B cell (primary cell): ENCODE measurements around the gene PDLIM7. TPM values are rescaled to one million over a fixed set of nuclear protein-coding genes. Genes with fewer than 3 reads are reported as not detected.

ENCODE experiments used
- ATAC-seq: fragments of 200-7000 bp; cut with Tn5 transposase; one replicate; pipeline ENCODE4 v1.10.0; 2021; ENCODE audit warnings: low read depth, mild to moderate bottlenecking, moderate number of reproducible peaks, moderate library complexity
- CTCF ChIA-PET: fragments of 350-600 bp; sonication (Branson Sonifier 250); formaldehyde crosslinking; loops from one replicate; lab custom pipeline; 2021; ENCODE audit warnings: antibody characterized with exemption, inconsistent platforms; lab: Charles Lee
- POLR2A ChIA-PET: fragments of 350-600 bp; sonication (Branson Sonifier 250); formaldehyde crosslinking; loops from one replicate; lab custom pipeline; 2021; ENCODE audit warnings: antibody characterized with exemption; lab: Charles Lee
- DNase-seq: peaks from one replicate; pipeline ENCODE4 v3.0.0; 2013
- H2AFZ ChIP-seq: 2 replicates; pipeline ENCODE4 v1.6.1; 2012; ENCODE audit warnings: mild to moderate bottlenecking, low read depth, low read length; ENCODE audit not compliant: insufficient read depth, poor library complexity, severe bottlenecking
- H3K27ac ChIP-seq, 2 donors: 1 replicate in 1 of 2; 2 replicates in 1 of 2; pipeline ENCODE4 v1.5.1; 2012 to 2013; ENCODE audit warnings: low read length in 2 of 2, mild to moderate bottlenecking in 2 of 2, moderate library complexity in 1 of 2
- H3K27me3 ChIP-seq, 4 experiments: fragments of 200-600 bp in 1 of 4; sonication (generic) in 1 of 4; replicated peaks in 1 of 4; 1 replicate in 2 of 4; 2 replicates in 2 of 4; pipeline versions ENCODE4 v1.6.1 to v1.7.0; 2013 to 2016; ENCODE audit warnings: low read length in 3 of 4, mild to moderate bottlenecking in 2 of 4, mixed read lengths in 1 of 4, moderate library complexity in 1 of 4; ENCODE audit not compliant: insufficient read depth in 4 of 4, control insufficient read depth in 3 of 4; ENCODE audit errors: control extremely low read depth in 1 of 4
- H3K36me3 ChIP-seq, 2 experiments: replicated peaks in 1 of 2; 1 replicate in 1 of 2; 2 replicates in 1 of 2; pipeline versions ENCODE4 v1.6.1 to v1.7.1; 2013; ENCODE audit warnings: low read length in 1 of 2; ENCODE audit not compliant: insufficient read depth in 2 of 2, control insufficient read depth in 1 of 2; ENCODE audit errors: control extremely low read depth in 1 of 2, extremely low read depth in 1 of 2
- H3K4me1 ChIP-seq, 2 donors: fragments of 200-600 bp in 1 of 2; sonication (generic) in 1 of 2; 1 replicate in 1 of 2; 2 replicates in 1 of 2; pipeline versions ENCODE4 v1.5.1 to v1.6.1; 2013 to 2017; ENCODE audit warnings: low read length in 2 of 2; ENCODE audit not compliant: control insufficient read depth in 2 of 2, insufficient read depth in 2 of 2
- H3K4me2 ChIP-seq: replicated peaks from 2 replicates; pipeline ENCODE3; 2012; ENCODE audit warnings: mild to moderate bottlenecking, low read depth, low read length; ENCODE audit not compliant: poor library complexity, severe bottlenecking
- H3K4me3 ChIP-seq, 5 experiments: fragments of 200-600 bp in 1 of 5; sonication (generic) in 1 of 5; 1 replicate in 3 of 5; 2 replicates in 2 of 5; pipeline versions ENCODE4 v1.5.1 to v1.7.0; 2011 to 2016; ENCODE audit warnings: low read length in 4 of 5, mild to moderate bottlenecking in 4 of 5, low read depth in 2 of 5, control low read depth in 1 of 5, moderate library complexity in 1 of 5; ENCODE audit not compliant: insufficient read depth in 1 of 5; ENCODE audit errors: control extremely low read depth in 1 of 5, extremely low read depth in 1 of 5
- H3K79me2 ChIP-seq: fragments of 200-600 bp; sonication (generic); one replicate; pipeline ENCODE4 v1.6.0; 2016; ENCODE audit warnings: low read length; ENCODE audit not compliant: control insufficient read depth, insufficient read depth
- H3K9ac ChIP-seq: fragments of 200-600 bp; sonication (generic); 2 replicates; pipeline ENCODE4 v1.6.1; 2017; ENCODE audit warnings: mild to moderate bottlenecking, low read length, moderate library complexity
- H3K9me3 ChIP-seq, 3 donors: one replicate each; pipeline versions ENCODE4 v1.6.1 to v1.7.1; 2013; ENCODE audit warnings: low read length in 2 of 3; ENCODE audit not compliant: control insufficient read depth in 2 of 3, insufficient read depth in 1 of 3; ENCODE audit errors: control extremely low read depth in 1 of 3
- H4K20me1 ChIP-seq: 2 replicates; pipeline ENCODE4 v1.6.0; 2012; ENCODE audit warnings: mild to moderate bottlenecking, low read length; ENCODE audit not compliant: insufficient read depth, control insufficient read depth, poor library complexity, severe bottlenecking
- H3K27ac Mint-ChIP-seq: one replicate; pipeline ENCODE4 v1.8.0; 2021; ENCODE audit warnings: mixed read lengths
- H3K27me3 Mint-ChIP-seq: one replicate; pipeline ENCODE4 v1.8.0; 2021; ENCODE audit warnings: mixed read lengths
- H3K4me1 Mint-ChIP-seq: one replicate; pipeline ENCODE4 v1.8.0; 2021; ENCODE audit warnings: mixed read lengths
- H3K4me3 Mint-ChIP-seq: one replicate; pipeline ENCODE4 v1.8.0; 2021; ENCODE audit warnings: mixed read lengths
- H3K9me3 Mint-ChIP-seq: one replicate; pipeline ENCODE4 v1.8.0; 2022; ENCODE audit warnings: mixed read lengths; ENCODE audit not compliant: insufficient read depth
- EZH2 ChIP-seq: IDR thresholded peaks from 2 replicates; pipeline ENCODE4 v1.6.1; 2012; ENCODE audit warnings: borderline replicate concordance, low read depth, mild to moderate bottlenecking, moderate library complexity, low read length; ENCODE audit not compliant: insufficient read depth, poor library complexity, severe bottlenecking
- WGBS: methylation state at CpG from one replicate; pipeline ENCODE4 v1.1.5; 2013; ENCODE audit warnings: missing lambda C conversion rate; ENCODE audit not compliant: insufficient coverage; 5-methylcytosine and 5-hydroxymethylcytosine counted together
- intact Hi-C: fragments of 100-400 bp; cut with micrococcal nuclease; formaldehyde crosslinking; loops from one replicate; pipeline ENCODE4 v1.10.0; 2022
- polyA plus RNA-seq: library from polyadenylated mRNA; depleted of rRNA; stranded (reverse); fragments of >200 nt; gene quantifications from 2 replicates; pipeline ENCODE4 v1.2.3, GENCODE V29; 2012
- total RNA-seq, 2 donors: library from RNA; stranded (reverse); fragments of 120-200 nt in 1 of 2; gene quantifications; 1 replicate in 1 of 2; 2 replicates in 1 of 2; pipeline versions ENCODE4 v1.2.3 to v1.2.4, GENCODE V29; 2013 to 2022
- TF ChIP-seq, protein P1 (sequence below): fragments of 200-600 bp; IDR thresholded peaks from one replicate; pipeline ENCODE4 v1.8.0; 2022; ENCODE audit warnings: antibody characterized with exemption, mild to moderate bottlenecking

PDLIM7 gene
- total and polyA plus RNA-seq, 2 donors (not counting 1 experiment from before 2014, with no cell fraction given): 23.9 to 25.8 TPM

DNA sequence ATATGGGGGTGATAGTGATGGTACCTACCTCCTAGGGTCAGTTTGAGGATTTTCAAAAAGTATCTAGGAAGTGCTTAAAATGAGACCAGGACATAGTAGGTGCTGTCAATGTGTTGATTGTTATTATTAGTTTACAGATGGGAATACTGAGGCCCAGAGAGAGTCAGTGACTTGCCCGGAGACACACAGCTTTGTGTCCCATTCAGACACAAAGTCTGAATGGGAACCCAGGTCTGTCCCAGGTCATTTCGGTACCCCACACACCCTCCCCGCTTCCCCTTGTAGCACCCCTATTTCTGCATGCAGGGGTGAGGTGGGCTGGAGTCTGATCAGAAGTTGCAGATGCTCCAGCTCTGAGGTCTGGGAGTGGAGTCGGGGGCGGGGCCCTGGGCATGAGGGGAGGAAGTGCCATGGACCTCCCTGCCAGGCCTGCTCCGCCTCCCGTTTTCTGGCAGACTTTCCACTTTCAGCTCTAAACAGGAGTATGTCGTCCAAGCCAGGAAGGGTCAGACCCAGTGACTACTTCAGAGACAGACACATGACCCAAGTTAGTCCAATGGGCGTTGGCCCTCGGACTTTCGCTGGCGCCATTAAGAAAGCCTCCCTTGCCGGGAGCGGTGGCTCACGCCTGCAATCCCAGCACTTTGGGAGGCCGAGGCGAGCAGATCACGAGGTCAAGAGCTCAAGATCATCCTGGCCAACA, 20.7 kb downstream of the PDLIM7 start:
- POLR2A ChIA-PET: no interaction called here
- H4K20me1 ChIP-seq: peaks cover 11% of the 10 kb centered on the region
- TF ChIP-seq, protein P1, sequence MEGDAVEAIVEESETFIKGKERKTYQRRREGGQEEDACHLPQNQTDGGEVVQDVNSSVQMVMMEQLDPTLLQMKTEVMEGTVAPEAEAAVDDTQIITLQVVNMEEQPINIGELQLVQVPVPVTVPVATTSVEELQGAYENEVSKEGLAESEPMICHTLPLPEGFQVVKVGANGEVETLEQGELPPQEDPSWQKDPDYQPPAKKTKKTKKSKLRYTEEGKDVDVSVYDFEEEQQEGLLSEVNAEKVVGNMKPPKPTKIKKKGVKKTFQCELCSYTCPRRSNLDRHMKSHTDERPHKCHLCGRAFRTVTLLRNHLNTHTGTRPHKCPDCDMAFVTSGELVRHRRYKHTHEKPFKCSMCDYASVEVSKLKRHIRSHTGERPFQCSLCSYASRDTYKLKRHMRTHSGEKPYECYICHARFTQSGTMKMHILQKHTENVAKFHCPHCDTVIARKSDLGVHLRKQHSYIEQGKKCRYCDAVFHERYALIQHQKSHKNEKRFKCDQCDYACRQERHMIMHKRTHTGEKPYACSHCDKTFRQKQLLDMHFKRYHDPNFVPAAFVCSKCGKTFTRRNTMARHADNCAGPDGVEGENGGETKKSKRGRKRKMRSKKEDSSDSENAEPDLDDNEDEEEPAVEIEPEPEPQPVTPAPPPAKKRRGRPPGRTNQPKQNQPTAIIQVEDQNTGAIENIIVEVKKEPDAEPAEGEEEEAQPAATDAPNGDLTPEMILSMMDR: no peak
- TF ChIP-seq EZH2: no peak
- H3K27ac Mint-ChIP-seq: no peak overlapping the region
- H3K9ac ChIP-seq: no peak overlapping the region
- peaks cover 5% of the 10 kb centered on the region for H3K27me3 Mint-ChIP-seq
- ATAC-seq (no peak), DNase-seq (no peak)
- no peaks in the 10 kb centered on the region for H3K79me2 ChIP-seq
- peaks cover 21 to 34% of the 10 kb centered on the region in 2 donors for H3K4me1 ChIP-seq
- H3K27me3 ChIP-seq: peaks cover 0 to 17% (median 7%) of the 10 kb centered on the region in 4 experiments
- no peak overlapping the region for H3K4me3 Mint-ChIP-seq
- CTCF ChIA-PET: interaction anchor here (1.2 to 2.7 kb wide), 2 partner anchors 19 to 25 kb away, joined by 3 to 12 read pairs; no protein-coding TSS in a partner anchor
- no peak overlapping the region for H2AFZ ChIP-seq
- H3K27ac ChIP-seq: no peak overlapping the region
- H3K4me3 ChIP-seq: no peak overlapping the region
- WGBS: 98% methylated on average over 14 of the region's 18 CpGs
- no peak overlapping the region for H3K4me2 ChIP-seq
- intact Hi-C loops: no loop called here
- no peaks in the 10 kb centered on the region for H3K36me3 ChIP-seq
- peaks cover 35% of the 10 kb centered on the region for H3K4me1 Mint-ChIP-seq
- no peaks in the 10 kb centered on the region for H3K9me3 Mint-ChIP-seq
- H3K9me3 ChIP-seq: no peaks in the 10 kb centered on the region
